ENCODE data around the gene OR1I1. TPM values are rescaled to one million over a fixed set of nuclear protein-coding genes. Genes with fewer than 3 reads are reported as not detected.

Gene OR1I1
- total and polyA plus RNA-seq, 3 donors from 2014 or later: not detected

DNA sequence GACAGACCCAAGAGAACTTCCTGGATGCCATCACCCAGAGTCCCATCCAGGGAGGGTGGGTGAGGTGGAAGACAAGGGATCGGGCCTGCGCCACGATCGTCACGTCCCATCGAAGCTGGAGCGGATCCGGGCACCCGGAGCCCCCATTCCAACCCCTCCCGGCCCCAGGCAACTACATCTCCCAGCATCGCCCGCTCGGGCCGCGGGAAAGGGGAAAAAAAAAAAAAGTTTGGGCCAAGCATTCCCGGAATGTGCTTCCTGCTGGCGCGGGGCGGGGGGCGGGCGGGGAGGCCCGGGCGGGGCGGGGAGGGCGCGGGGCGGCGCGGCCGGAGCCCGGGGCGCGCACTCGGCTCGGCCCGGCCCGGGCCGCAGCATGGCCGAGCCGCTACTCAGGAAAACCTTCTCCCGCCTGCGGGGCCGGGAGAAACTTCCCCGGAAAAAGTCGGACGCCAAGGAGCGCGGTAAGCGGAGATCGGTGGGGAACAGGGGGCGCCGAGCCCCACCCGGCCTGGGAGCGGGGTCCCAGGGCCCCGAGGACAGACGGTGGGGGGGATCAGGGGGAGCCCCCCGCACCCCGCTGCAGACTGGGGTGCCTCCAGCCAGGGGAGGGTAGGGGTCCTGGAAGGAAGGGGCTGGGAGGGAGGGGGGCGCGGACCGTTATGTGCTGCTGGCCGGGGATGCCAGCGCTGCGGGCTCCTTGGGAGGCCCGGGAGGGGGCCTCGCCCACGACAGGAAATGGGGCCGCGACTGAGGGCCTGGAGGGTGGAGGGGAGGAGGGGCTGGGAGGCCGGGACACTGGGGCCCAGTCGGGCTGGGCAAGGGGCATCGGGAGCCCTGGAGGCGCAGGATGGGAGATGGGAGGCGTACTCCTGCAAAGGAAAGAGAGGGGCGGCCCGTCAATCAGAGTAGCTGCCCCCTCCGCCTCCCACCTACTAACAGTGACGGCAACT is 25.3 kb downstream of the OR1I1 start, which contains the start of gene SYDE1:
SYDE1 (plus strand) TSS at position 341 of the 950 bp plus-strand sequence; CDS start at position 374, 33 bp downstream.
- no peaks in the 10 kb centered on the region for H3K27me3 ChIP-seq
- H3K36me3 ChIP-seq (ENCODE audit: low read depth, missing control alignments): no peaks in the 10 kb centered on the region
- no peaks in the 10 kb centered on the region for H3K9me3 ChIP-seq
- H3K4me1 ChIP-seq: peaks cover 12% of the 10 kb centered on the region
- 0 to 3% methylated on average over 8 to 77 of the region's 78 CpGs for WGBS, 2 donors
- H3K27ac ChIP-seq: peak within 1 kb of the TSS; percentile 80 to 89
- TF ChIP-seq, protein P1, sequence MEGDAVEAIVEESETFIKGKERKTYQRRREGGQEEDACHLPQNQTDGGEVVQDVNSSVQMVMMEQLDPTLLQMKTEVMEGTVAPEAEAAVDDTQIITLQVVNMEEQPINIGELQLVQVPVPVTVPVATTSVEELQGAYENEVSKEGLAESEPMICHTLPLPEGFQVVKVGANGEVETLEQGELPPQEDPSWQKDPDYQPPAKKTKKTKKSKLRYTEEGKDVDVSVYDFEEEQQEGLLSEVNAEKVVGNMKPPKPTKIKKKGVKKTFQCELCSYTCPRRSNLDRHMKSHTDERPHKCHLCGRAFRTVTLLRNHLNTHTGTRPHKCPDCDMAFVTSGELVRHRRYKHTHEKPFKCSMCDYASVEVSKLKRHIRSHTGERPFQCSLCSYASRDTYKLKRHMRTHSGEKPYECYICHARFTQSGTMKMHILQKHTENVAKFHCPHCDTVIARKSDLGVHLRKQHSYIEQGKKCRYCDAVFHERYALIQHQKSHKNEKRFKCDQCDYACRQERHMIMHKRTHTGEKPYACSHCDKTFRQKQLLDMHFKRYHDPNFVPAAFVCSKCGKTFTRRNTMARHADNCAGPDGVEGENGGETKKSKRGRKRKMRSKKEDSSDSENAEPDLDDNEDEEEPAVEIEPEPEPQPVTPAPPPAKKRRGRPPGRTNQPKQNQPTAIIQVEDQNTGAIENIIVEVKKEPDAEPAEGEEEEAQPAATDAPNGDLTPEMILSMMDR (IDR thresholded peaks at IDR 0.05): no peak
- no peak for TF ChIP-seq POLR2A (IDR thresholded peaks at IDR 0.05)
- peak within 1 kb of the TSS; percentile 71 to 83 for H3K4me3 ChIP-seq
- no peak for DNase-seq
- intact Hi-C loops (cut with DNase I; ENCODE audit: low total_unique reads): no loop called here

DNA sequence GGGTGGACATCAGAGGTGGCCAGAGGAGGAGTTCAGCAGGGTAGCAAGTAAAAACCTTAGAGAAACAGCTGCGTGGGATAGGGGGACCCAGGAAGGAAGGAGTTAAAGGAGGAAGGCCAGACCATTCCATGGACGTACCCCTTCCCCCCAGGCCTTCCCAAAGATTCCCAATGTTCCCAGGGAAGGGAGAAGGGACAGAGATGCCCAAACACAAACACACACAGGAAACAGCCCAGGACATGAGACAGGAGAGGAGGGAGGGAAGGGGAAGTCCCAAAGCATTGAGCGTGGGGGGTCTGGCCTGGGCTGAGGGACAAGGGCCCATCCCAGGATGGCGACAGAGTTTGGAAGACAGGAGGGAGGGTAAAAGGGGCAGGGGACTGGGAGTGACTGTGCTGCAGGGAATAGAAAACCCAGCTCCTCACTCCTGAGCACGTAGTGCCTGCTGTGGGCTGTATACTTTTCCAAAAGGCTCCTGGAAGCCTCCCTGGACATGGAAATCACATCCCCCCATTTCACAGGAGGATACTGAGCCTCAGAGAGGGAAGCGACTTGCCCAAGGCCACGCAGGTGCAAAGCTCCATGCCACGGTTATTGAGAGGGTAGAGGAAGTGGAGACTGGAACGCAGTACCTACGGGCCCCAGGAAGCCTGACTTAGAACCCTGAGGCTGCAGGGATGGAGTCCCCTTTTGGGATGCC is 26.3 kb downstream of the OR1I1 start:
- intact Hi-C loops (cut with DNase I; ENCODE audit: low total_unique reads): no loop called here
- Histone ChIP-seq H3K4me1 (peaks cover 12% of the 10 kb centered on the region), H3K36me3 (ENCODE audit: low read depth, missing control alignments) (no peaks in the 10 kb centered on the region), H3K4me3 (peak overlapping the region; percentile 71 to 83), H3K9me3 (no peaks in the 10 kb centered on the region), H3K27ac (peak overlapping the region; percentile 80 to 89), H3K27me3 (no peaks in the 10 kb centered on the region)
- no peak for DNase-seq
- TF ChIP-seq POLR2A (IDR thresholded peaks at IDR 0.05): no peak
- TF ChIP-seq, protein P1 (IDR thresholded peaks at IDR 0.05): no peak
- WGBS, 2 donors: 13 to 50% methylated on average over 5 to 10 of the region's 10 CpGs

DNA sequence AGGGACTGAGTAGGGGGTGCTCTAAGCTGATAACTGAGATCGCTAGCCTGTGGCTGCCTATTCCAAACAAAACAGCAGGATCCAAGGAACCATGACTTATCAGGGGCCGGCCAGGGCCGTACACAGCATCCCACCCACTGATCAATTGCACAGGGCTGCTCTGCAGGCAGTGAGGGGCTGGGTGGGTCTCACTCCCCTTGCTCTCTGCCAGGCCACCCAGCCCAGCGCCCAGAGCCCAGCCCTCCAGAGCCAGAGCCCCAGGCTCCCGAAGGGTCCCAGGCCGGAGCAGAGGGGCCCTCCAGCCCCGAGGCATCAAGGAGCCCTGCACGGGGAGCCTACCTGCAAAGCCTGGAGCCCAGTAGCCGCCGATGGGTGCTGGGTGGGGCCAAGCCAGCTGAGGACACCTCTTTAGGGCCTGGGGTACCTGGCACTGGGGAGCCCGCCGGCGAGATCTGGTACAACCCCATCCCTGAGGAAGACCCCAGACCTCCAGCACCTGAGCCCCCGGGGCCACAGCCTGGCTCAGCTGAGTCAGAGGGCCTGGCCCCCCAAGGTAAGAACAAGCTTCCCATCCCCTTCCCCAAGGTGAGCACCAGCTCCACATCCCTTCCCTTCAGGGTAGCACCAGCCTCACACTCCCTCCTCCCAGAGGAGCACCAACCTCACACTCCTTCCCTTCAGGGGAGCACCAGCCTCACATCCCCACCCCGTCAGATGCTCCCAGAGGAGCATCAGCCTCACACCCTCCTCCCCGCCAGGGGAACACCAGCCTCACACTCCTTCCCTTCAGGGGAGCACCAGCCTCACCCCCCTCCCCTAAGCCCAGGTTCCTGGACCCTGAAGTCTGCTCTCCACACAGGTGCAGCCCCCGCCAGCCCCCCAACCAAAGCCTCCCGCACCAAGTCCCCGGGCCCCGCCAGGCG is 27.1 kb downstream of the OR1I1 start:
- Histone ChIP-seq H3K4me1 (peaks cover 12% of the 10 kb centered on the region), H3K36me3 (ENCODE audit: low read depth, missing control alignments) (no peaks in the 10 kb centered on the region), H3K27me3 (no peaks in the 10 kb centered on the region), H3K9me3 (no peaks in the 10 kb centered on the region), H3K27ac (peak overlapping the region; percentile 80 to 89), H3K4me3 (no peak overlapping the region)
- TF ChIP-seq POLR2A (IDR thresholded peaks at IDR 0.05): no peak
- TF ChIP-seq, protein P1 (IDR thresholded peaks at IDR 0.05): no peak
- intact Hi-C loops (cut with DNase I; ENCODE audit: low total_unique reads): no loop called here
- WGBS, 2 donors: 75 to 78% methylated on average over 5 to 20 of the region's 21 CpGs
- no peak for DNase-seq

DNA sequence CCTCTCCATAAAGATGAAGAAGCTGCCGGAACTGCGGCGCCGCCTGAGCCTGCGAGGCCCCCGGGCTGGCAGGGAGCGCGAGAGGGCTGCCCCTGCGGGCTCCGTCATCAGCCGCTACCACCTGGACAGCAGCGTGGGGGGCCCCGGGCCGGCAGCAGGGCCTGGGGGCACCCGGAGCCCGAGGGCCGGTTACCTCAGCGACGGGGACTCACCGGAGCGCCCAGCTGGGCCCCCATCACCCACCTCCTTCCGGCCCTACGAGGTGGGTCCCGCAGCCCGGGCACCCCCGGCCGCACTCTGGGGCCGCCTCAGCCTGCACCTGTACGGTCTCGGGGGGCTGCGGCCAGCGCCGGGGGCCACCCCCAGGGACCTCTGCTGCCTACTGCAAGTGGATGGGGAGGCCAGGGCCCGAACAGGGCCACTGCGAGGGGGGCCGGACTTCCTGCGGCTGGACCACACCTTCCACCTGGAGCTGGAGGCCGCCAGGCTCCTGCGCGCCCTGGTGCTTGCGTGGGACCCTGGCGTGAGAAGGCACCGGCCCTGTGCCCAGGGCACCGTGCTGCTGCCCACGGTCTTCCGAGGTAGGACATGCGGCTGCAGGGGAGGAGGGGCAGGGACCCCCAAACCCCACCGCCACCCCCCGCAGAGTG is 27.9 kb downstream of the OR1I1 start:
- Histone ChIP-seq H3K27me3 (no peaks in the 10 kb centered on the region), H3K4me1 (peaks cover 12% of the 10 kb centered on the region), H3K4me3 (no peak overlapping the region), H3K27ac (no peak overlapping the region), H3K36me3 (ENCODE audit: low read depth, missing control alignments) (no peaks in the 10 kb centered on the region), H3K9me3 (no peaks in the 10 kb centered on the region)
- DNase-seq: no peak
- WGBS, 2 donors: 62% methylated on average over 46 of the region's 49 CpGs; no CpG with 5 or more reads in 1 of the 2 donors
- intact Hi-C loops (cut with DNase I; ENCODE audit: low total_unique reads): no loop called here
- TF ChIP-seq, protein P1 (IDR thresholded peaks at IDR 0.05): no peak
- TF ChIP-seq POLR2A (IDR thresholded peaks at IDR 0.05): no peak

Data from testis (tissue), 3 donors.